IMR-90 (cell line): Measurements from ENCODE around the gene CREB5. TPM values are rescaled to one million over a fixed set of nuclear protein-coding genes. Genes with fewer than 3 reads are reported as not detected.

ENCODE experiments used
- ATAC-seq: fragments of 200-7000 bp; cut with Tn5 transposase; 2 replicates; pipeline ENCODE4 v1.9.1; 2020; ENCODE audit warnings: low read depth, mild to moderate bottlenecking, moderate library complexity
- BruUV-seq: library from RNA; stranded (reverse); fragments of 400-500 nt; replicated peaks from 2 replicates; lab custom pipeline; 2021; lab: Mats Ljungman, UMichigan
- CTCF ChIA-PET: fragments of 300-600 bp; formaldehyde crosslinking; extraction: SDS; loops from one replicate; lab custom pipeline; 2021; ENCODE audit warnings: antibody characterized with exemption; lab: Yijun Ruan, JAX
- POLR2A ChIA-PET: fragments of 300-600 bp; sonication (Branson Sonifier 250); formaldehyde crosslinking; loops from one replicate; lab custom pipeline; 2022; ENCODE audit warnings: antibody characterized with exemption; ENCODE audit not compliant: unreplicated experiment; lab: Charles Lee
- DNase-seq: peaks from one replicate; pipeline ENCODE4 v3.0.0; 2013
- H2AFZ ChIP-seq: replicated peaks from 2 replicates; pipeline ENCODE3; 2013; ENCODE audit warnings: low read length, mild to moderate bottlenecking; ENCODE audit not compliant: poor library complexity
- H2AK5ac ChIP-seq: 2 replicates; pipeline ENCODE4 v1.6.1; 2013; ENCODE audit warnings: low read depth, low read length, inconsistent platforms
- H2AK9ac ChIP-seq: replicated peaks from 2 replicates; pipeline ENCODE3; 2013; ENCODE audit warnings: mild to moderate bottlenecking, low read depth, low read length, moderate library complexity; ENCODE audit not compliant: poor library complexity
- H2BK120ac ChIP-seq: 2 replicates; pipeline ENCODE4 v1.6.1; 2013; ENCODE audit warnings: low read depth, low read length, inconsistent platforms
- H2BK15ac ChIP-seq: 3 replicates; pipeline ENCODE4 v1.6.1; 2013; ENCODE audit warnings: low read depth, low read length, inconsistent platforms
- H2BK20ac ChIP-seq: 2 replicates; pipeline ENCODE4 v1.6.1; 2013; ENCODE audit warnings: low read depth, mild to moderate bottlenecking, inconsistent platforms, low read length, moderate library complexity
- H2BK5ac ChIP-seq: 2 replicates; pipeline ENCODE4 v1.6.1; 2013; ENCODE audit warnings: mild to moderate bottlenecking, low read depth, low read length, inconsistent platforms; ENCODE audit not compliant: poor library complexity, severe bottlenecking
- H3K14ac ChIP-seq: replicated peaks from 2 replicates; pipeline ENCODE4 v1.6.1; 2013; ENCODE audit warnings: low read depth, low read length, inconsistent platforms
- H3K18ac ChIP-seq: 2 replicates; pipeline ENCODE4 v1.6.1; 2013; ENCODE audit warnings: low read depth, low read length, control low read depth
- H3K23ac ChIP-seq: 2 replicates; pipeline ENCODE4 v1.6.1; 2013; ENCODE audit warnings: low read depth, low read length, inconsistent platforms
- H3K27ac ChIP-seq: 2 replicates; pipeline ENCODE4 v1.5.1; 2013; ENCODE audit warnings: mild to moderate bottlenecking, control low read depth, low read length; ENCODE audit not compliant: insufficient read depth
- H3K27me3 ChIP-seq: 2 replicates; pipeline ENCODE4 v1.6.1; 2013; ENCODE audit warnings: low read length; ENCODE audit not compliant: control insufficient read depth, insufficient read depth
- H3K36me3 ChIP-seq: 2 replicates; pipeline ENCODE4 v1.6.1; 2013; ENCODE audit warnings: low read length, mixed read lengths; ENCODE audit not compliant: control insufficient read depth, insufficient read depth
- H3K4ac ChIP-seq: 2 replicates; pipeline ENCODE4 v1.6.1; 2013; ENCODE audit warnings: low read depth, low read length, inconsistent platforms
- H3K4me1 ChIP-seq: 2 replicates; pipeline ENCODE4 v1.6.1; 2013; ENCODE audit warnings: low read length, mixed read lengths; ENCODE audit not compliant: control insufficient read depth, insufficient read depth
- H3K4me2 ChIP-seq: 2 replicates; pipeline ENCODE4 v1.6.1; 2013; ENCODE audit warnings: low read depth, mild to moderate bottlenecking, control low read depth, low read length, moderate library complexity
- H3K4me3 ChIP-seq: 2 replicates; pipeline ENCODE4 v1.5.1; 2013; ENCODE audit warnings: low read depth, mild to moderate bottlenecking, control low read depth, low read length, moderate library complexity; ENCODE audit not compliant: insufficient read depth
- H3K56ac ChIP-seq: 2 replicates; pipeline ENCODE4 v1.6.1; 2013; ENCODE audit warnings: low read length, inconsistent platforms; ENCODE audit not compliant: insufficient read depth; ENCODE audit errors: extremely low read depth
- H3K79me1 ChIP-seq, 2 experiments: 2 replicates each; pipeline ENCODE4 v1.6.1; 2013; ENCODE audit warnings: low read length in 2 of 2, inconsistent platforms in 1 of 2, low read depth in 1 of 2
- H3K9ac ChIP-seq: 2 replicates; pipeline ENCODE4 v1.6.1; 2013; ENCODE audit warnings: low read depth, low read length, control low read depth
- H3K9me1 ChIP-seq: 2 replicates; pipeline ENCODE4 v1.6.1; 2013; ENCODE audit warnings: low read length, inconsistent platforms; ENCODE audit not compliant: insufficient read depth
- H3K9me3 ChIP-seq: 2 replicates; pipeline ENCODE4 v1.6.1; 2013; ENCODE audit warnings: low read length; ENCODE audit not compliant: control insufficient read depth, insufficient read depth
- H4K20me1 ChIP-seq: 2 replicates; pipeline ENCODE4 v1.6.1; 2013; ENCODE audit warnings: low read length, inconsistent platforms; ENCODE audit not compliant: insufficient read depth
- H4K5ac ChIP-seq: 2 replicates; pipeline ENCODE4 v1.6.1; 2013; ENCODE audit warnings: mild to moderate bottlenecking, low read depth, low read length, control low read depth
- H4K8ac ChIP-seq, 2 experiments: 2 replicates each; pipeline ENCODE4 v1.6.1; 2013; ENCODE audit warnings: low read depth in 2 of 2, low read length in 2 of 2, control low read depth in 1 of 2, inconsistent platforms in 1 of 2
- H4K91ac ChIP-seq: 2 replicates; pipeline ENCODE4 v1.6.1; 2013; ENCODE audit warnings: low read depth, low read length, inconsistent platforms; ENCODE audit not compliant: insufficient read depth
- BHLHE40 ChIP-seq: fragments of 150-350 bp; IDR thresholded peaks from 2 replicates; pipeline ENCODE4 v1.6.1; 2016; ENCODE audit warnings: mild to moderate bottlenecking, low read depth, low read length
- CEBPB ChIP-seq: IDR thresholded peaks from 2 replicates; pipeline ENCODE4 v1.6.1; 2012; ENCODE audit warnings: low read depth, low read length, improper control_type of control experiment
- CHD1 ChIP-seq: IDR thresholded peaks from 2 replicates; pipeline ENCODE4 v1.6.1; 2012; ENCODE audit warnings: low read depth, low read length, improper control_type of control experiment
- FOS ChIP-seq: fragments of 150-350 bp; IDR thresholded peaks from 2 replicates; pipeline ENCODE4 v1.6.1; 2016; ENCODE audit warnings: low read depth, low read length
- MAFK ChIP-seq: IDR thresholded peaks from 2 replicates; pipeline ENCODE4 v1.6.1; 2012; ENCODE audit warnings: low read depth, low read length, improper control_type of control experiment
- MAZ ChIP-seq: IDR thresholded peaks from 2 replicates; pipeline ENCODE4 v1.6.1; 2012; ENCODE audit warnings: low read depth, mild to moderate bottlenecking, low read length, improper control_type of control experiment, moderate library complexity, borderline replicate concordance
- MXI1 ChIP-seq: IDR thresholded peaks from 2 replicates; pipeline ENCODE4 v1.6.1; 2012; ENCODE audit warnings: low read depth, mild to moderate bottlenecking, low read length, moderate library complexity, borderline replicate concordance
- NFE2L2 ChIP-seq: fragments of 150-350 bp; IDR thresholded peaks from 2 replicates; pipeline ENCODE4 v1.6.1; 2016; ENCODE audit warnings: low read depth, mild to moderate bottlenecking, low read length
- POLR2A ChIP-seq: IDR thresholded peaks from 2 replicates; pipeline ENCODE4 v1.6.1; 2012; ENCODE audit warnings: mild to moderate bottlenecking, low read depth, low read length
- RAD21 ChIP-seq: IDR thresholded peaks from 2 replicates; pipeline ENCODE4 v1.6.1; 2012; ENCODE audit warnings: low read length, improper control_type of control experiment
- RCOR1 ChIP-seq: IDR thresholded peaks from 2 replicates; pipeline ENCODE4 v1.6.1; 2012; ENCODE audit warnings: mild to moderate bottlenecking, low read length, improper control_type of control experiment; ENCODE audit not compliant: insufficient replicate concordance
- RFX5 ChIP-seq: IDR thresholded peaks from 2 replicates; pipeline ENCODE4 v1.8.0; 2012; ENCODE audit warnings: low read depth, mild to moderate bottlenecking, low read length, moderate library complexity
- SMC3 ChIP-seq: fragments of 150-350 bp; IDR thresholded peaks from 2 replicates; pipeline ENCODE4 v1.6.1; 2016; ENCODE audit warnings: low read depth, mild to moderate bottlenecking, antibody characterized with exemption, low read length, moderate library complexity
- WGBS, 2 experiments: methylation state at CpG; one replicate each; pipeline versions ENCODE4 v1.1.5 to v1.1.7; 2013; ENCODE audit warnings: missing lambda C conversion rate in 2 of 2; ENCODE audit not compliant: insufficient read length in 1 of 2; ENCODE audit errors: extremely low coverage in 2 of 2; 5-methylcytosine and 5-hydroxymethylcytosine counted together
- dilution Hi-C: fragments of 300-500 bp; cut with HindIII; formaldehyde crosslinking; loops from one replicate; pipeline ENCODE4 v1.14.3; 2018; ENCODE audit warnings: low sequenced_read_pairs; ENCODE audit not compliant: unreplicated experiment
- in situ Hi-C: fragments of 300-500 bp; cut with MboI; formaldehyde crosslinking; loops from 3 replicates; pipeline ENCODE4 v1.14.3; 2019; ENCODE audit warnings: low sequenced_read_pairs, inconsistent platforms, mixed read lengths
- intact Hi-C: fragments of 100-400 bp; cut with micrococcal nuclease; formaldehyde crosslinking; loops from 2 replicates; pipeline ENCODE4 v1.10.0; 2022
- polyA plus RNA-seq, 3 experiments: library from polyadenylated mRNA; depleted of rRNA; stranded (reverse); fragments of >200 nt; gene quantifications; 2 replicates each; pipeline ENCODE4 v1.2.3, GENCODE V29; 2012; ENCODE audit warnings: low replicate concordance in 1 of 3
- total RNA-seq: library from RNA; depleted of rRNA; stranded (reverse); fragments of >200 nt; gene quantifications from 2 replicates; pipeline ENCODE4 v1.2.3, GENCODE V29; 2012
- TF ChIP-seq, protein P1 (sequence below): conservative IDR thresholded peaks from 2 replicates; pipeline ENCODE4 v1.5.1; 2012; ENCODE audit warnings: mild to moderate bottlenecking, low read depth, low read length, improper control_type of control experiment
- TF ChIP-seq, protein P2 (sequence below): fragments of 150-350 bp; IDR thresholded peaks from 2 replicates; pipeline ENCODE4 v1.6.1; 2016; ENCODE audit warnings: low read depth, mild to moderate bottlenecking, low read length, moderate library complexity, borderline replicate concordance
- TF ChIP-seq, protein P3 (sequence below): fragments of 150-350 bp; IDR thresholded peaks from 2 replicates; pipeline ENCODE4 v1.6.1; 2017; ENCODE audit warnings: mild to moderate bottlenecking, antibody characterized with exemption, low read length, low read depth

Gene CREB5
- total and polyA plus RNA-seq, 2 of the 4 experiments (the other 2 are of a cell fraction), result 7.3 to 13.1 TPM

DNA sequence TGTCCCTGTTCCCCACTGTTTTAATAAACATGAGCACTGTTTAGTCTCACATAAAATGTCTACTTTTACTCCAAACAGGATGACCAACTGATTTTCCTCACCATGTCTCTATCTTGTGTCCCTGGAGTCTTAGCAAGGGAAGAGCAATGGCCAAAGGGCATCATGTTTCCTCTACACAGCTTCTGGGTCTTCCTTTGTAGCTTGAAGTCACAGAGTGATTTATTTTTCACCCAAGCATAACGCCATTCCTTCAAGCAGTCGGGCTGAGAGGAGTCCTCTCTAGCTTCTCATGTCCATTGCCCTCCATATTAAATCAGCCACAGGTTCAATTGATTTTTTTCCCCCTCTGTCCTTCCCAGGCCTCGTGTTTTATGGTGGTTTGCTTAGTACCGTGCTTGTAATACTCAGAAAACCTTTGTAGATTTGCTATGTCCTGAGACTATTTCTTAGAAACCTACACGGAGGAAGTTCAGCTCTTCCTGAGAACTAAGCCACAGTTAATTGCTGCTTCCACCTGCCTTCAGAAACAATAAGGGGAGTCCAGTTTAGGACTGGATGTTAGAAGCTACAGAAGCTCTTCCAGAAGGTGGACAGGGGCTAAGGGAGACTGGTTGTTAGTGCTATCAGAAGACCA, 178.8 kb downstream of the CREB5 start:
- H3K56ac ChIP-seq, result no peak overlapping the region
- no peak overlapping the region for H3K4me2 ChIP-seq
- H3K9me3 ChIP-seq, result no peaks in the 10 kb centered on the region
- no peaks in the 10 kb centered on the region for H3K4me1 ChIP-seq
- H3K4me3 ChIP-seq, result no peak overlapping the region
- CTCF ChIA-PET, result no interaction called here
- no peak overlapping the region for H3K23ac ChIP-seq
- in situ Hi-C loops (no loop called here), intact Hi-C loops (no loop called here), dilution Hi-C loops (no loop called here)
- H4K20me1 ChIP-seq, result no peaks in the 10 kb centered on the region
- H3K4ac ChIP-seq, result no peak overlapping the region
- WGBS, 2 experiments, result 76% methylated on average over 2 of the region's 5 CpGs; no CpG with 5 or more reads in 1 of the 2 experiments
- H2AK9ac ChIP-seq, result no peak overlapping the region
- no peak overlapping the region for H2BK5ac ChIP-seq
- DNase-seq (no peak), ATAC-seq (no peak)
- POLR2A ChIA-PET, result no interaction called here
- H4K91ac ChIP-seq, result no peak overlapping the region
- H3K9ac ChIP-seq, result no peak overlapping the region
- no peak overlapping the region for H2BK15ac ChIP-seq
- no peak overlapping the region for H2AK5ac ChIP-seq
- H3K18ac ChIP-seq, result no peak overlapping the region
- no peak overlapping the region for H4K8ac ChIP-seq
- H4K5ac ChIP-seq, result no peak overlapping the region
- H3K36me3 ChIP-seq, result no peaks in the 10 kb centered on the region
- no peak overlapping the region for H3K27ac ChIP-seq
- no TSS peak for BruUV-seq
- H3K14ac ChIP-seq, result no peak overlapping the region
- H3K27me3 ChIP-seq, result no peaks in the 10 kb centered on the region
- TF ChIP-seq RFX5 (no peak), RCOR1 (no peak), MAFK (no peak), POLR2A (no peak), BHLHE40 (no peak), RAD21 (no peak), SMC3 (no peak), CHD1 (no peak), MAZ (no peak), NFE2L2 (no peak), FOS (no peak), MXI1 (no peak), CEBPB (no peak)
- TF ChIP-seq, protein P1, sequence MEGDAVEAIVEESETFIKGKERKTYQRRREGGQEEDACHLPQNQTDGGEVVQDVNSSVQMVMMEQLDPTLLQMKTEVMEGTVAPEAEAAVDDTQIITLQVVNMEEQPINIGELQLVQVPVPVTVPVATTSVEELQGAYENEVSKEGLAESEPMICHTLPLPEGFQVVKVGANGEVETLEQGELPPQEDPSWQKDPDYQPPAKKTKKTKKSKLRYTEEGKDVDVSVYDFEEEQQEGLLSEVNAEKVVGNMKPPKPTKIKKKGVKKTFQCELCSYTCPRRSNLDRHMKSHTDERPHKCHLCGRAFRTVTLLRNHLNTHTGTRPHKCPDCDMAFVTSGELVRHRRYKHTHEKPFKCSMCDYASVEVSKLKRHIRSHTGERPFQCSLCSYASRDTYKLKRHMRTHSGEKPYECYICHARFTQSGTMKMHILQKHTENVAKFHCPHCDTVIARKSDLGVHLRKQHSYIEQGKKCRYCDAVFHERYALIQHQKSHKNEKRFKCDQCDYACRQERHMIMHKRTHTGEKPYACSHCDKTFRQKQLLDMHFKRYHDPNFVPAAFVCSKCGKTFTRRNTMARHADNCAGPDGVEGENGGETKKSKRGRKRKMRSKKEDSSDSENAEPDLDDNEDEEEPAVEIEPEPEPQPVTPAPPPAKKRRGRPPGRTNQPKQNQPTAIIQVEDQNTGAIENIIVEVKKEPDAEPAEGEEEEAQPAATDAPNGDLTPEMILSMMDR, result no peak
- TF ChIP-seq, protein P2, sequence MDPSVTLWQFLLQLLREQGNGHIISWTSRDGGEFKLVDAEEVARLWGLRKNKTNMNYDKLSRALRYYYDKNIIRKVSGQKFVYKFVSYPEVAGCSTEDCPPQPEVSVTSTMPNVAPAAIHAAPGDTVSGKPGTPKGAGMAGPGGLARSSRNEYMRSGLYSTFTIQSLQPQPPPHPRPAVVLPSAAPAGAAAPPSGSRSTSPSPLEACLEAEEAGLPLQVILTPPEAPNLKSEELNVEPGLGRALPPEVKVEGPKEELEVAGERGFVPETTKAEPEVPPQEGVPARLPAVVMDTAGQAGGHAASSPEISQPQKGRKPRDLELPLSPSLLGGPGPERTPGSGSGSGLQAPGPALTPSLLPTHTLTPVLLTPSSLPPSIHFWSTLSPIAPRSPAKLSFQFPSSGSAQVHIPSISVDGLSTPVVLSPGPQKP, result no peak
- TF ChIP-seq, protein P3, sequence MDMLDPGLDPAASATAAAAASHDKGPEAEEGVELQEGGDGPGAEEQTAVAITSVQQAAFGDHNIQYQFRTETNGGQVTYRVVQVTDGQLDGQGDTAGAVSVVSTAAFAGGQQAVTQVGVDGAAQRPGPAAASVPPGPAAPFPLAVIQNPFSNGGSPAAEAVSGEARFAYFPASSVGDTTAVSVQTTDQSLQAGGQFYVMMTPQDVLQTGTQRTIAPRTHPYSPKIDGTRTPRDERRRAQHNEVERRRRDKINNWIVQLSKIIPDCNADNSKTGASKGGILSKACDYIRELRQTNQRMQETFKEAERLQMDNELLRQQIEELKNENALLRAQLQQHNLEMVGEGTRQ, result no peak
- no peaks in the 10 kb centered on the region for H3K79me1 ChIP-seq
- H2AFZ ChIP-seq, result no peak overlapping the region
- no peak overlapping the region for H2BK20ac ChIP-seq
- no peaks in the 10 kb centered on the region for H3K9me1 ChIP-seq
- H2BK120ac ChIP-seq, result no peak overlapping the region
